Measurements from ENCODE around the gene ELF2. TPM values are rescaled to one million over a fixed set of nuclear protein-coding genes. Genes with fewer than 3 reads are reported as not detected.

Gene ELF2
- total and polyA plus RNA-seq, 2 experiments from 2014 or later = 38.2 to 48.8 TPM

DNA sequence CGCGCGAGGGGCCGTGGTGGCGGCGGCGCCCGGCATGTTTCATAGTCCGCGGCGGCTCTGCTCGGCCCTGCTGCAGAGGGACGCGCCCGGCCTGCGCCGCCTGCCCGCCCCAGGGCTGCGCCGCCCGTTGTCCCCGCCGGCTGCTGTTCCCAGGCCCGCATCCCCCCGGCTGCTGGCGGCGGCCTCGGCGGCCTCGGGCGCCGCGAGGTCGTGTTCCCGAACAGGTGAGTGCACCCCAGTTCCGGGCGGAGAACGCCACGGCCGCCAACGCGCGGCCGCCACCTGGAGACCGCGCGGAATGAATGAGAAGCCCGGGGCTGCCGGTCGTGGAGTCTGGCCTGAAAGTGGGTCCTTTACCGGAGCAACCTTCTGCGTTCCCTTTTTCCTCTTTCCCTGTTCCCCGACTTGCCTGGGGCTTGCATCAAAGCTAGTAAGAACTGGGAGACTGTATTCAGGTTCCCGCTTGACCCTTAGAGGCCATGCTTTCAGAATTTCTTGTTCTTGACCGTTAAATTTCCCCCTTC, 161.0 kb downstream of the ELF2 start (continued):
- no peak for TF ChIP-seq ZNF462 (CRISPR knock-in tag; IDR thresholded peaks at IDR 0.05)
- TF ChIP-seq EZH2phosphoT487 (IDR thresholded peaks at IDR 0.05; ENCODE audit: unreplicated experiment) = no peak
- no peak for TF ChIP-seq STAT1 (IDR thresholded peaks at IDR 0.05; ENCODE audit: unreplicated experiment)

DNA sequence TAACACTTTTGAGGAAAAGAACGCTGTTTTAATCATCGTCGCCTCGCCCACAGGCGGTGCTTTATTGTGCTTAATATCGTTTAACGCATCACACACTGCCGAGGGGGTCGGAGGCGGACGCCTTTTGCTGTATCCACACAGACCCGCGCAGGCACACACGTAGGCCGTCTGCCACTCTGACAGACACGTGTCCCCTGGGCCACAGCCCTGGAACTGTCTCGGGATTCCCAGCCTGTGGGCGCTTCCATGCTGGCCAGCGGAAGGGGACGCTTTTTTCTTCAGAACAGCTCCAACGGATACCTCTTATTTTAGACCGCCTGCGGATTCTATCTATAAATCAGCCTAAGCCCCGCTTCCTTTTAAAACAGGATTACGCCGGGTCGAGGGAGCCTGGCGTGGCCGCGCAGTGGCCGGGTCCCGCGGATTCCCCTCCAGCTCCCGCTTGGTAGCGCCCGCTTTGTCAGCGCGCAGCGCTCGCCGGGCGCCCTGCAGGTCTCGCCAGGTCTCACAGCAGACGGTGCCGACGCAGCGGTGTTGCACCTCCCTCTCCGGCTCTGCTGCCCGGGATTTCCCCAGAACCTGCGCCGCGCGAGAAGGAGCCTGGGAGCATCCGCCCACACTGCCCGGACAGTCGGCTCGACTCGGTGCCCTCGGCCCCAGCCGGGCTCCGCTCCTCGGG, 161.6 kb downstream of the ELF2 start, which contains the start of gene NOCT:
Gene NOCT, plus strand, starts transcription at position 513 of the 679 bp plus-strand sequence. CDS start 201 bp downstream, outside the sequence.
- H2AFZ ChIP-seq = peak within 1 kb of the TSS; percentile 52; the same call in 1 of the 2 replicates
- TF ChIP-seq POLR2AphosphoS5 (IDR thresholded peaks at IDR 0.05; ENCODE audit: low read depth) = peak; percentile 98
- TF ChIP-seq, protein P1, sequence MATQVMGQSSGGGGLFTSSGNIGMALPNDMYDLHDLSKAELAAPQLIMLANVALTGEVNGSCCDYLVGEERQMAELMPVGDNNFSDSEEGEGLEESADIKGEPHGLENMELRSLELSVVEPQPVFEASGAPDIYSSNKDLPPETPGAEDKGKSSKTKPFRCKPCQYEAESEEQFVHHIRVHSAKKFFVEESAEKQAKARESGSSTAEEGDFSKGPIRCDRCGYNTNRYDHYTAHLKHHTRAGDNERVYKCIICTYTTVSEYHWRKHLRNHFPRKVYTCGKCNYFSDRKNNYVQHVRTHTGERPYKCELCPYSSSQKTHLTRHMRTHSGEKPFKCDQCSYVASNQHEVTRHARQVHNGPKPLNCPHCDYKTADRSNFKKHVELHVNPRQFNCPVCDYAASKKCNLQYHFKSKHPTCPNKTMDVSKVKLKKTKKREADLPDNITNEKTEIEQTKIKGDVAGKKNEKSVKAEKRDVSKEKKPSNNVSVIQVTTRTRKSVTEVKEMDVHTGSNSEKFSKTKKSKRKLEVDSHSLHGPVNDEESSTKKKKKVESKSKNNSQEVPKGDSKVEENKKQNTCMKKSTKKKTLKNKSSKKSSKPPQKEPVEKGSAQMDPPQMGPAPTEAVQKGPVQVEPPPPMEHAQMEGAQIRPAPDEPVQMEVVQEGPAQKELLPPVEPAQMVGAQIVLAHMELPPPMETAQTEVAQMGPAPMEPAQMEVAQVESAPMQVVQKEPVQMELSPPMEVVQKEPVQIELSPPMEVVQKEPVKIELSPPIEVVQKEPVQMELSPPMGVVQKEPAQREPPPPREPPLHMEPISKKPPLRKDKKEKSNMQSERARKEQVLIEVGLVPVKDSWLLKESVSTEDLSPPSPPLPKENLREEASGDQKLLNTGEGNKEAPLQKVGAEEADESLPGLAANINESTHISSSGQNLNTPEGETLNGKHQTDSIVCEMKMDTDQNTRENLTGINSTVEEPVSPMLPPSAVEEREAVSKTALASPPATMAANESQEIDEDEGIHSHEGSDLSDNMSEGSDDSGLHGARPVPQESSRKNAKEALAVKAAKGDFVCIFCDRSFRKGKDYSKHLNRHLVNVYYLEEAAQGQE (IDR thresholded peaks at IDR 0.05; ENCODE audit: unreplicated experiment) = no peak
- no peak for TF ChIP-seq ZNF331 (CRISPR knock-in tag; IDR thresholded peaks at IDR 0.05; ENCODE audit: low read depth)

More for the DNA sequence above, 161.6 kb downstream of the ELF2 start, which contains the start of gene NOCT:
- Histone ChIP-seq H3K9me2 (ENCODE audit: insufficient read depth) (no peaks in the 10 kb centered on the region), H3K27ac (ENCODE audit: low read depth) (peak within 1 kb of the TSS; percentile 76), H3K36me3 (ENCODE audit: insufficient read depth) (no peaks in the 10 kb centered on the region), H3F3A (replicated peaks; ENCODE audit: low read depth) (peaks cover 19% of the 10 kb centered on the region), H3K79me2 (replicated peaks; ENCODE audit: insufficient read depth) (peaks cover 44% of the 10 kb centered on the region), H4K20me1 (replicated peaks; ENCODE audit: insufficient read depth) (peaks cover 16% of the 10 kb centered on the region; the same call in 1 of the 2 replicates), H3K4me1 (ENCODE audit: insufficient read depth) (peaks cover 45% of the 10 kb centered on the region), H3K4me3 (peak within 1 kb of the TSS; percentile 77), H3K4me2 (peak within 1 kb of the TSS; percentile 83), H3K27me3 (ENCODE audit: insufficient read depth) (no peaks in the 10 kb centered on the region)
- ATAC-seq = peak; percentile 87
- Mint-ChIP-seq H3K9me3 (no peaks in the 10 kb centered on the region; the same call in 2 of the 3 replicates), H3K4me3 (peak within 1 kb of the TSS; percentile 97), H3K27me3 (ENCODE audit: insufficient read depth, low read depth, poor library complexity) (peaks cover 8% of the 10 kb centered on the region), H3K27ac (peak within 1 kb of the TSS; percentile 99), H3K36me3 (ENCODE audit: low read depth) (peaks cover 15% of the 10 kb centered on the region), H3K4me1 (peaks cover 48% of the 10 kb centered on the region)
- peak; percentile 92 for DNase-seq (ENCODE audit: low spot score)
